K562 (cell line): ENCODE results near the gene TMEM92. TPM values are rescaled to one million over a fixed set of nuclear protein-coding genes. Genes with fewer than 3 reads are reported as not detected.

Source experiments
- ATAC-seq: fragments of 200-7000 bp; cut with Tn5 transposase; 3 replicates; pipeline ENCODE4 v1.9.1; 2020; ENCODE audit warnings: moderate library complexity
- BruUV-seq: library from RNA; stranded (reverse); fragments of 400-500 nt; replicated peaks from 2 replicates; lab custom pipeline; 2021; lab: Mats Ljungman, UMichigan
- CTCF ChIA-PET: fragments of 300-600 bp; formaldehyde crosslinking; extraction: SDS; loops from one replicate; lab custom pipeline; 2021; ENCODE audit warnings: low intra/inter-chr PET ratio; lab: Yijun Ruan, JAX
- POLR2A ChIA-PET: fragments of 300-600, 350-650 bp; sonication (Branson Sonifier 250); formaldehyde crosslinking; extraction: SDS; loops from one replicate; lab custom pipeline; 2021; ENCODE audit warnings: antibody characterized with exemption, inconsistent platforms; lab: Yijun Ruan, JAX
- DNase-seq, 4 experiments: peaks; one replicate each; pipeline versions ENCODE4 v3.0.0 to v3.0.0-alpha.2; 2011 to 2018; ENCODE audit warnings: low spot score in 3 of 4, mixed read lengths in 3 of 4; ENCODE audit errors: extremely low read depth in 1 of 4
- FAIRE-seq: peaks from 2 replicates; lab custom pipeline; 2011; peaks lifted over from hg19 to GRCh38; lab: Jason Lieb, UNC
- H2AFZ ChIP-seq: 2 replicates; pipeline ENCODE4 v1.6.0; 2011; ENCODE audit warnings: low read depth, low read length, control low read depth, inconsistent platforms
- H3K27ac ChIP-seq: fragments of 200-600 bp; 3 replicates; pipeline ENCODE4 v1.8.0; 2011; ENCODE audit warnings: low read depth, mild to moderate bottlenecking, control low read depth, inconsistent platforms, low read length, moderate library complexity, mixed read lengths; ENCODE audit errors: extremely low read depth
- H3K27me3 ChIP-seq, 2 experiments: fragments of 300-600 bp in 1 of 2; 2 replicates in 1 of 2; 3 replicates in 1 of 2; pipeline versions ENCODE4 v1.6.0 to v1.8.0; 2011; ENCODE audit warnings: inconsistent platforms in 2 of 2, low read length in 2 of 2, mild to moderate bottlenecking in 1 of 2, mixed read lengths in 1 of 2, moderate library complexity in 1 of 2; ENCODE audit not compliant: control insufficient read depth in 2 of 2, insufficient read depth in 2 of 2
- H3K36me3 ChIP-seq: fragments of 300-600 bp; 3 replicates; pipeline ENCODE4 v1.8.0; 2011; ENCODE audit warnings: mild to moderate bottlenecking, low read length, inconsistent platforms; ENCODE audit not compliant: control insufficient read depth, insufficient read depth
- H3K4me1 ChIP-seq, 2 experiments: fragments of 200-600 bp in 1 of 2; replicated peaks in 1 of 2; 2 replicates in 1 of 2; 3 replicates in 1 of 2; pipeline versions ENCODE4 v1.5.1 to v1.8.0; 2011; ENCODE audit warnings: inconsistent platforms in 2 of 2, low read length in 2 of 2, mild to moderate bottlenecking in 1 of 2, mixed read lengths in 1 of 2, moderate library complexity in 1 of 2; ENCODE audit not compliant: control insufficient read depth in 2 of 2, insufficient read depth in 2 of 2
- H3K4me2 ChIP-seq: 2 replicates; pipeline ENCODE4 v1.6.1; 2011; ENCODE audit warnings: low read length, control low read depth, inconsistent platforms, mixed read lengths; ENCODE audit not compliant: insufficient read depth
- H3K4me3 ChIP-seq: fragments of 200-600 bp; sonication (generic), shearing (Covaris generic); 2 replicates; pipeline ENCODE4 v1.5.1; 2016; ENCODE audit warnings: control low read depth, inconsistent platforms
- H3K79me2 ChIP-seq: fragments of 200-600 bp; 3 replicates; pipeline ENCODE4 v1.8.0; 2011; ENCODE audit warnings: low read length, inconsistent platforms; ENCODE audit not compliant: control insufficient read depth, insufficient read depth
- H3K9ac ChIP-seq, 2 experiments: 2 replicates each; pipeline versions ENCODE4 v1.6.0 to v1.6.1; 2011; ENCODE audit warnings: low read depth in 2 of 2, low read length in 2 of 2, control low read depth in 1 of 2, inconsistent platforms in 1 of 2, mild to moderate bottlenecking in 1 of 2, mixed read lengths in 1 of 2; ENCODE audit not compliant: insufficient read depth in 1 of 2
- H3K9me1 ChIP-seq: one replicate; pipeline ENCODE4 v1.6.0; 2011; ENCODE audit warnings: inconsistent platforms, mild to moderate bottlenecking, low read length, moderate library complexity; ENCODE audit not compliant: control insufficient read depth, insufficient read depth
- H3K9me3 ChIP-seq: replicated peaks from 2 replicates; pipeline ENCODE4 v1.5.1; 2011; ENCODE audit warnings: low read depth, low read length, inconsistent platforms; ENCODE audit not compliant: control insufficient read depth, insufficient read depth
- H4K20me1 ChIP-seq: replicated peaks from 2 replicates; pipeline ENCODE4 v1.6.1; 2011; ENCODE audit warnings: low read length, inconsistent platforms, mixed read lengths; ENCODE audit not compliant: control insufficient read depth, insufficient read depth
- FOXA3 ChIP-seq, 2 experiments: fragments of 450-650 bp in 1 of 2; sonication (generic) in 1 of 2; formaldehyde crosslinking; IDR thresholded peaks in 1 of 2; conservative IDR thresholded peaks in 1 of 2; 2 replicates each; pipeline versions ENCODE4 v1.4.0 to v1.8.0; 2020 to 2022; ENCODE audit warnings: mild to moderate bottlenecking in 2 of 2, missing genetic modification reagents in 1 of 2
- KDM4B ChIP-seq, 2 experiments: fragments of 450-650 bp in 1 of 2; sonication (generic) in 1 of 2; IDR thresholded peaks; 2 replicates each; pipeline ENCODE4 v1.6.1; 2016 to 2017; ENCODE audit warnings: borderline replicate concordance in 2 of 2, antibody characterized with exemption in 1 of 2, low read depth in 1 of 2, mild to moderate bottlenecking in 1 of 2
- PKNOX1 ChIP-seq: fragments of 450-650 bp; IDR thresholded peaks from 2 replicates; pipeline ENCODE4 v1.6.1; 2016
- ZBTB5 ChIP-seq: fragments of 450-650 bp; IDR thresholded peaks from 2 replicates; pipeline ENCODE4 v1.6.1; 2017; ENCODE audit warnings: antibody characterized with exemption
- WGBS: fragments of 100-300 bp; shearing (Covaris generic); methylation state at CpG from one replicate; pipeline ENCODE4 v1.1.6; 2016; ENCODE audit warnings: low coverage, mixed read lengths; ENCODE audit not compliant: insufficient coverage; ENCODE audit errors: missing lambda C conversion rate; 5-methylcytosine and 5-hydroxymethylcytosine counted together
- in situ Hi-C: fragments of 300-500 bp; cut with MboI; formaldehyde crosslinking; loops from 4 replicates; pipeline ENCODE4 v1.15.0; 2018; ENCODE audit warnings: inconsistent platforms, mixed read lengths
- intact Hi-C: fragments of 100-400 bp; cut with micrococcal nuclease; formaldehyde crosslinking; loops from 2 replicates; pipeline ENCODE4 v1.14.2; 2022
- polyA plus RNA-seq, 8 experiments: library from polyadenylated mRNA; depleted of rRNA in 4 of 8; stranded (reverse) in 5 of 8; unstranded in 3 of 8; fragments of >200 nt; fragmentation: Nextera tagmentation in 2 of 8; fragmentation: Illumina TruSeq in 1 of 8; extraction: Ambion mirVana in 2 of 8; extraction: Trizol in 1 of 8; gene quantifications; 2 replicates each; pipeline versions ENCODE4 v1.2.1 to v1.2.3, GENCODE V29; 2011 to 2014; ENCODE audit warnings: inconsistent platforms in 1 of 8, missing spikeins in 1 of 8
- total RNA-seq, 7 experiments: library from RNA; depleted of rRNA in 6 of 7; stranded (reverse); fragments of >200 nt in 6 of 7; fragmentation: Illumina TruSeq in 2 of 7; extraction: Trizol in 2 of 7; gene quantifications; 2 replicates each; pipeline versions ENCODE4 v1.2.1 to v1.2.3, GENCODE V29; 2011 to 2021; ENCODE audit warnings: low replicate concordance in 1 of 7

Gene TMEM92
- total and polyA plus RNA-seq, 9 of the 15 experiments (the other 6 are each of a cell fraction or from before 2014, with no cell fraction given), result 0.14 to 2.1 (median 0.40) TPM

GRCh38 chr17:50267074-50267841 lies 7.0 kb upstream of the TMEM92 start:
- POLR2A ChIA-PET, result interaction anchor here (0.9 kb wide), 1 partner anchor 24 kb away, joined by 3 read pairs; no protein-coding TSS in a partner anchor
- WGBS, result 11% methylated on average over 10 of the region's 10 CpGs

More at GRCh38 chr17:50267074-50267841, 7.0 kb upstream of the TMEM92 start:
- intact Hi-C loops (no loop called here), in situ Hi-C loops (no loop called here)
- Histone ChIP-seq H3K79me2 (no peaks in the 10 kb centered on the region), H3K9me3 (no peaks in the 10 kb centered on the region), H3K4me1 (peaks cover 0 to 23% of the 10 kb centered on the region in 2 experiments; a peak in 3 of 5 replicates), H3K9me1 (no peaks in the 10 kb centered on the region), H3K36me3 (no peaks in the 10 kb centered on the region), H3K27me3 (peaks cover 2 to 35% of the 10 kb centered on the region in 2 experiments; a peak in 4 of 5 replicates), H3K27ac (no peak overlapping the region), H3K4me2 (no peak overlapping the region), H3K4me3 (no peak overlapping the region), H3K9ac (0 out of 4 replicates have a peak overlapping the region, but pooled peaks of 1 of the 2 experiments have one; percentile 13), H2AFZ (no peak overlapping the region), H4K20me1 (0 out of 2 replicates have a peak, but pooled peaks cover 2% of the 10 kb centered on the region)
- CTCF ChIA-PET, result no interaction called here
- DNase-seq (peak in 1 of 4 experiments; percentile 9), ATAC-seq (no peak), FAIRE-seq (no peak)
- BruUV-seq, result no TSS peak
- TF ChIP-seq KDM4B (IDR thresholded peaks at IDR 0.05; ENCODE audit: borderline replicate concordance in 2 of 2, low read depth in 1 of 2), result no peak
- TF ChIP-seq PKNOX1, result peak; percentile 25; the same call in 1 of the 2 replicates
- TF ChIP-seq FOXA3 (CRISPR knock-in tag; conservative IDR thresholded peaks at IDR 0.05 in 1 of 2, IDR thresholded peaks at IDR 0.05 in 1 of 2), result no peak
- TF ChIP-seq ZBTB5, result no peak
